ENCODE data around the gene VOPP1.

VOPP1 gene

GRCh38 chr7:55549457-55549856, 22.8 kb downstream of the VOPP1 start:
- no peak overlapping the region for H3K9ac ChIP-seq (ENCODE audit: low read length)
- no peak overlapping the region for H3K4me3 ChIP-seq (ENCODE audit: low read length)
- H3K9me3 ChIP-seq (ENCODE audit: control insufficient read depth, low read length): no peaks in the 10 kb centered on the region
- H3K4me1 ChIP-seq (ENCODE audit: control insufficient read depth, insufficient read depth, low read length): peaks cover 75% of the 10 kb centered on the region
- H3K36me3 ChIP-seq (ENCODE audit: control insufficient read depth, insufficient read depth, low read length): no peaks in the 10 kb centered on the region
- no peaks in the 10 kb centered on the region for H3K27me3 ChIP-seq (ENCODE audit: control insufficient read depth, insufficient read depth, low read length)

- no peaks in the 10 kb centered on the region for H3K27me3 ChIP-seq (ENCODE audit: control insufficient read depth, insufficient read depth, low read length)
- H3K9me3 ChIP-seq (ENCODE audit: control insufficient read depth, low read length): no peaks in the 10 kb centered on the region
- H3K9ac ChIP-seq (ENCODE audit: low read length): no peak overlapping the region
- no peak overlapping the region for H3K4me3 ChIP-seq (ENCODE audit: low read length)
- H3K4me1 ChIP-seq (ENCODE audit: control insufficient read depth, insufficient read depth, low read length): peaks cover 65% of the 10 kb centered on the region
- no peaks in the 10 kb centered on the region for H3K36me3 ChIP-seq (ENCODE audit: control insufficient read depth, insufficient read depth, low read length)
Observed at GRCh38 chr7:55548295-55548731, 24.0 kb downstream of the VOPP1 start.

- no peak overlapping the region for H3K4me3 ChIP-seq (ENCODE audit: low read length)
- H3K4me1 ChIP-seq (ENCODE audit: control insufficient read depth, insufficient read depth, low read length): peaks cover 52% of the 10 kb centered on the region
- no peak overlapping the region for H3K9ac ChIP-seq (ENCODE audit: low read length)
- no peaks in the 10 kb centered on the region for H3K36me3 ChIP-seq (ENCODE audit: control insufficient read depth, insufficient read depth, low read length)
- H3K9me3 ChIP-seq (ENCODE audit: control insufficient read depth, low read length): no peaks in the 10 kb centered on the region
- H3K27me3 ChIP-seq (ENCODE audit: control insufficient read depth, insufficient read depth, low read length): no peaks in the 10 kb centered on the region
Observed at GRCh38 chr7:55546814-55547213, 25.5 kb downstream of the VOPP1 start.

GRCh38 chr7:55545496-55545895, 26.8 kb downstream of the VOPP1 start:
- Histone ChIP-seq H3K4me3 (ENCODE audit: low read length) (no peak overlapping the region), H3K27me3 (ENCODE audit: control insufficient read depth, insufficient read depth, low read length) (no peaks in the 10 kb centered on the region), H3K4me1 (ENCODE audit: control insufficient read depth, insufficient read depth, low read length) (peaks cover 40% of the 10 kb centered on the region), H3K36me3 (ENCODE audit: control insufficient read depth, insufficient read depth, low read length) (peaks cover 3% of the 10 kb centered on the region), H3K9me3 (ENCODE audit: control insufficient read depth, low read length) (no peaks in the 10 kb centered on the region), H3K9ac (ENCODE audit: low read length) (no peak overlapping the region)

- no peak overlapping the region for H3K4me3 ChIP-seq (ENCODE audit: low read length)
- no peak overlapping the region for H3K9ac ChIP-seq (ENCODE audit: low read length)
- H3K9me3 ChIP-seq (ENCODE audit: control insufficient read depth, low read length): no peaks in the 10 kb centered on the region
- peaks cover 2% of the 10 kb centered on the region for H3K4me1 ChIP-seq (ENCODE audit: control insufficient read depth, insufficient read depth, low read length)
- H3K36me3 ChIP-seq (ENCODE audit: control insufficient read depth, insufficient read depth, low read length): peaks cover 3% of the 10 kb centered on the region
- H3K27me3 ChIP-seq (ENCODE audit: control insufficient read depth, insufficient read depth, low read length): no peaks in the 10 kb centered on the region
Observed at GRCh38 chr7:55540226-55540858, 32.0 kb downstream of the VOPP1 start.

- Histone ChIP-seq H3K4me1 (ENCODE audit: control insufficient read depth, insufficient read depth, low read length) (no peaks in the 10 kb centered on the region), H3K4me3 (ENCODE audit: low read length) (no peak overlapping the region), H3K27me3 (ENCODE audit: control insufficient read depth, insufficient read depth, low read length) (no peaks in the 10 kb centered on the region), H3K9ac (ENCODE audit: low read length) (no peak overlapping the region), H3K36me3 (ENCODE audit: control insufficient read depth, insufficient read depth, low read length) (peaks cover 3% of the 10 kb centered on the region), H3K9me3 (ENCODE audit: control insufficient read depth, low read length) (no peaks in the 10 kb centered on the region)
Observed at GRCh38 chr7:55539380-55539779, 32.9 kb downstream of the VOPP1 start.

- H3K4me3 ChIP-seq (ENCODE audit: low read length): no peak overlapping the region
- H3K4me1 ChIP-seq (ENCODE audit: control insufficient read depth, insufficient read depth, low read length): peaks cover 3% of the 10 kb centered on the region
- H3K27me3 ChIP-seq (ENCODE audit: control insufficient read depth, insufficient read depth, low read length): no peaks in the 10 kb centered on the region
- no peaks in the 10 kb centered on the region for H3K9me3 ChIP-seq (ENCODE audit: control insufficient read depth, low read length)
- peaks cover 3% of the 10 kb centered on the region for H3K36me3 ChIP-seq (ENCODE audit: control insufficient read depth, insufficient read depth, low read length)
- no peak overlapping the region for H3K9ac ChIP-seq (ENCODE audit: low read length)
Observed at GRCh38 chr7:55538538-55538937, 33.8 kb downstream of the VOPP1 start.

- Histone ChIP-seq H3K4me3 (ENCODE audit: low read length) (no peak overlapping the region), H3K4me1 (ENCODE audit: control insufficient read depth, insufficient read depth, low read length) (peaks cover 12% of the 10 kb centered on the region), H3K9me3 (ENCODE audit: control insufficient read depth, low read length) (no peaks in the 10 kb centered on the region), H3K27me3 (ENCODE audit: control insufficient read depth, insufficient read depth, low read length) (no peaks in the 10 kb centered on the region), H3K9ac (ENCODE audit: low read length) (no peak overlapping the region), H3K36me3 (ENCODE audit: control insufficient read depth, insufficient read depth, low read length) (peaks cover 3% of the 10 kb centered on the region)
Observed at GRCh38 chr7:55537458-55537990, 34.8 kb downstream of the VOPP1 start.

- Histone ChIP-seq H3K4me1 (ENCODE audit: control insufficient read depth, insufficient read depth, low read length) (peaks cover 12% of the 10 kb centered on the region), H3K4me3 (ENCODE audit: low read length) (no peak overlapping the region)
Observed at GRCh38 chr7:55536619-55537457, 35.5 kb downstream of the VOPP1 start.

GRCh38 chr7:55535617-55536016, 36.7 kb downstream of the VOPP1 start:
- H3K9me3 ChIP-seq (ENCODE audit: control insufficient read depth, low read length): no peaks in the 10 kb centered on the region
- H3K36me3 ChIP-seq (ENCODE audit: control insufficient read depth, insufficient read depth, low read length): no peaks in the 10 kb centered on the region
- H3K27me3 ChIP-seq (ENCODE audit: control insufficient read depth, insufficient read depth, low read length): no peaks in the 10 kb centered on the region
- H3K4me3 ChIP-seq (ENCODE audit: low read length): no peak overlapping the region
- peaks cover 12% of the 10 kb centered on the region for H3K4me1 ChIP-seq (ENCODE audit: control insufficient read depth, insufficient read depth, low read length)
- no peak overlapping the region for H3K9ac ChIP-seq (ENCODE audit: low read length)

More at GRCh38 chr7:55536619-55537457, 35.5 kb downstream of the VOPP1 start:
- Histone ChIP-seq H3K27me3 (ENCODE audit: control insufficient read depth, insufficient read depth, low read length) (no peaks in the 10 kb centered on the region), H3K9me3 (ENCODE audit: control insufficient read depth, low read length) (no peaks in the 10 kb centered on the region), H3K36me3 (ENCODE audit: control insufficient read depth, insufficient read depth, low read length) (peaks cover 3% of the 10 kb centered on the region), H3K9ac (ENCODE audit: low read length) (no peak overlapping the region)

- Histone ChIP-seq H3K27me3 (ENCODE audit: control insufficient read depth, insufficient read depth, low read length) (no peaks in the 10 kb centered on the region), H3K36me3 (ENCODE audit: control insufficient read depth, insufficient read depth, low read length) (no peaks in the 10 kb centered on the region), H3K4me1 (ENCODE audit: control insufficient read depth, insufficient read depth, low read length) (peaks cover 12% of the 10 kb centered on the region), H3K4me3 (ENCODE audit: low read length) (no peak overlapping the region), H3K9ac (ENCODE audit: low read length) (no peak overlapping the region), H3K9me3 (ENCODE audit: control insufficient read depth, low read length) (no peaks in the 10 kb centered on the region)
Observed at GRCh38 chr7:55534916-55535590, 37.2 kb downstream of the VOPP1 start.
